Measurements from ENCODE around the gene TBC1D20. TPM values are rescaled to one million over a fixed set of nuclear protein-coding genes. Genes with fewer than 3 reads are reported as not detected.
"Not testable (repeated sequence)": the region's sequence is repeated elsewhere in the genome, so short reads cannot be mapped to it uniquely, and the experiment has no call there.

Gene TBC1D20
- total RNA-seq, 1 experiment from 2014 or later: 32.3 TPM

DNA sequence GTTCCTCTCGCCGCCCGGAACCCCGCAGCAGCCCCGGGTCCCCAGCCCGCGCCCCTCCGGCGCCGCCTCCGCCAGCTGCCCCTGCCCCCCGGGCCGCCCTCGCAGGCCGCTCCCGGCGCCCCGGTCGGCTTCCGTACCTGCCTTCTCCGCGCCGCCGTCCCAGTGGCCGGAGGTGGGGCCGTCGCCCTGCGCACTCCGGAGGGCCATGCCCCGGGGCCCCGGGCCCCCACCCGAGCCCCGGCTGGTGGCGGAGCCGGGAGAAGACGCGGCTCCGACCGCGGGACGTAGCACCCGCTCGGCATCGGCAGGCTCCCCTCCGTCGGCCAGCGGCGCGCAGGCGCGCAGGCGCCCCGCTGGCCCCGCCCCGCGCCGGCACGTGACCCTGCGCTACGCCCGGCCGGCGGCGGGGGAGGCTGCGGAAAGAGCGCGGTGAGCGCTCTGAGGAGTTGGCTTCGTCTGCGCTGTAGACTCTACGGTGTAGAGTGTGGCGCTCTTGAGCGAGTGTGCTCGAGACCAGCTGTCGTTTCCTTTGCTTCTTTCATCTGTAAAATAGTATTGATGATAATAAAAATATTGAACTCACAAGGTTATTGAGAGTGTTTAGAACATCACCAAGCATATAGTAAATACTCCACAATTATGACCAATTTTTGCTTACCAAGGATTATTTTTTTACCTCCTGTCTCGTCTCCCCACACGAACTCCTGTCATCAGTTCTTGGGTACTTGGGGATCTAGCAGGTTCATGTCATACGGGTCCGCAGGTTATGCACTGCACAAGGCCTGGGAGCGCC, at the start of gene TBC1D20 (continued):
- TF ChIP-seq REST (IDR thresholded peaks at IDR 0.05; ENCODE audit: low read depth): no peak
- peak; percentile 27; the same call in 1 of the 2 replicates for TF ChIP-seq CBX3 (IDR thresholded peaks at IDR 0.05; ENCODE audit: low read depth)
- no peak for TF ChIP-seq CEBPB (IDR thresholded peaks at IDR 0.05; ENCODE audit: low read depth)
- no peak for TF ChIP-seq CTCF (IDR thresholded peaks at IDR 0.05 in 2 of 3, conservative IDR thresholded peaks at IDR 0.05 in 1 of 3; ENCODE audit: borderline replicate concordance in 1 of 3, insufficient read depth in 1 of 3, low read depth in 2 of 3, low read length in 2 of 3)

GRCh38 chr20:510328-511057, 48.2 kb upstream of the TBC1D20 start:
- RAD21 ChIA-PET (ENCODE audit: low non-redundant PET in 1 of 2, low total read pairs in 2 of 2, uncharacterized antibody in 2 of 2, unreplicated experiment in 2 of 2); BruUV-seq (replicated peaks); intact Hi-C loops (cut with micrococcal nuclease); H3K4me1 ChIP-seq (ENCODE audit: control insufficient read depth in 1 of 2, insufficient read depth in 2 of 2, low read length in 2 of 2); H3K4me2 ChIP-seq (ENCODE audit: low read length); H3K9me3 ChIP-seq (ENCODE audit: control insufficient read depth in 1 of 2, insufficient read depth in 1 of 2, low read depth in 1 of 2, low read length in 2 of 2); CTCF ChIA-PET; ATAC-seq; H3K27me3 ChIP-seq (ENCODE audit: insufficient read depth, low read length); H3K9ac ChIP-seq (ENCODE audit: low read length); POLR2A ChIA-PET; H3K4me3 ChIP-seq (replicated peaks in 1 of 2; ENCODE audit: low read depth in 1 of 2, low read length in 2 of 2); H2AFZ ChIP-seq (ENCODE audit: low read depth, low read length, poor library complexity, severe bottlenecking); H3K9me2 ChIP-seq (ENCODE audit: insufficient read depth); DNase-seq (ENCODE audit: low read depth, low spot score); H3K27ac ChIP-seq (ENCODE audit: low read depth, low read length): not testable (repeated sequence)
- peaks cover 94% of the 10 kb centered on the region for H3K79me2 ChIP-seq (ENCODE audit: insufficient read depth, low read length)
- peaks cover 14 to 32% of the 10 kb centered on the region in 2 experiments for H3K36me3 ChIP-seq (ENCODE audit: control insufficient read depth in 1 of 2, insufficient read depth in 2 of 2, low read length in 2 of 2)
- peaks cover 49% of the 10 kb centered on the region for H4K20me1 ChIP-seq (ENCODE audit: insufficient read depth)

DNA sequence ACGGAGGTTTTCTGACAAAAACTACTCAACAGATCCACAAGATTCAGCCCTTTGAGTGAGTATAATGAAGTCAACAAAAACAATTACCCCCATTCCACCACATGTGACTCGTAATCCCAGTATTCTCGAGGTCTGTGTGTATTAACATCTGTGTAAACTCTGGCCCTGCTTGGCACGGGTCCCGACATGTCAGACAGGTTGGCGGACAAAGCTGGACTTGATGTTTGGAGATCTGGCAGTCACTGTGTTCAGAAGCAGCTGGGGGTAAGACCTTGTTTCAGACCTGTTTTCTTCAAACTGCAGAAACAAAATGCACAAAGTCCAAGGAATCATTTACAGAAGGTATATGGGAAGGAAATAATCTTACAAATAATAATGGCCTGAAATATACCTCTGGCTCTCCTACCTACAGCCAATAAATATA, 46.0 kb upstream of the TBC1D20 start:
- RAD21 ChIA-PET (ENCODE audit: low non-redundant PET in 1 of 2, low total read pairs in 2 of 2, uncharacterized antibody in 2 of 2, unreplicated experiment in 2 of 2); H3K9ac ChIP-seq (ENCODE audit: low read length); H3K9me3 ChIP-seq (ENCODE audit: control insufficient read depth in 1 of 2, insufficient read depth in 1 of 2, low read depth in 1 of 2, low read length in 2 of 2); intact Hi-C loops (cut with micrococcal nuclease); POLR2A ChIA-PET; H3K9me2 ChIP-seq (ENCODE audit: insufficient read depth); H3K27me3 ChIP-seq (ENCODE audit: insufficient read depth, low read length); H3K4me2 ChIP-seq (ENCODE audit: low read length); DNase-seq (ENCODE audit: low read depth, low spot score); H3K27ac ChIP-seq (ENCODE audit: low read depth, low read length); H2AFZ ChIP-seq (ENCODE audit: low read depth, low read length, poor library complexity, severe bottlenecking); H3K4me1 ChIP-seq (ENCODE audit: control insufficient read depth in 1 of 2, insufficient read depth in 2 of 2, low read length in 2 of 2); CTCF ChIA-PET; BruUV-seq (replicated peaks); ATAC-seq; H3K4me3 ChIP-seq (replicated peaks in 1 of 2; ENCODE audit: low read depth in 1 of 2, low read length in 2 of 2): not testable (repeated sequence)
- Histone ChIP-seq H4K20me1 (ENCODE audit: insufficient read depth) (peaks cover 39% of the 10 kb centered on the region), H3K79me2 (ENCODE audit: insufficient read depth, low read length) (peaks cover 84% of the 10 kb centered on the region), H3K36me3 (ENCODE audit: control insufficient read depth in 1 of 2, insufficient read depth in 2 of 2, low read length in 2 of 2) (peaks cover 25 to 40% of the 10 kb centered on the region in 2 experiments)
